HepG2 (cell line): Measurements from ENCODE around the gene ABL2. TPM values are rescaled to one million over a fixed set of nuclear protein-coding genes. Genes with fewer than 3 reads are reported as not detected.

ENCODE experiments used
- ATAC-seq: fragments of 200-7000 bp; cut with Tn5 transposase; 3 replicates; pipeline ENCODE4 v1.9.1; 2020; ENCODE audit warnings: mild to moderate bottlenecking, moderate library complexity
- BruUV-seq: library from RNA; stranded (reverse); fragments of 400-500 nt; replicated peaks from 2 replicates; lab custom pipeline; 2021; lab: Mats Ljungman, UMichigan
- CTCF ChIA-PET: fragments of 300-600 bp; formaldehyde crosslinking; extraction: SDS; loops from one replicate; lab custom pipeline; 2021; ENCODE audit warnings: low total read pairs, inconsistent platforms, low intra/inter-chr PET ratio; lab: Yijun Ruan, JAX
- POLR2A ChIA-PET: fragments of 350-600 bp; sonication (Branson Sonifier 250); formaldehyde crosslinking; loops from one replicate; lab custom pipeline; 2020; ENCODE audit warnings: antibody characterized with exemption, inconsistent platforms; lab: Yijun Ruan, JAX
- DNase-seq: peaks from one replicate; pipeline ENCODE4 v3.0.0-alpha.2; 2015; ENCODE audit warnings: low spot score
- FAIRE-seq: peaks from 3 replicates; lab custom pipeline; 2011; peaks lifted over from hg19 to GRCh38; lab: Jason Lieb, UNC
- H2AFZ ChIP-seq: one replicate; pipeline ENCODE4 v1.6.1; 2011; ENCODE audit warnings: low read length, inconsistent platforms
- H3K27ac ChIP-seq: fragments of 300-600 bp; 3 replicates; pipeline ENCODE4 v1.8.0; 2011; ENCODE audit warnings: mixed run types, mild to moderate bottlenecking, mixed read lengths, low read length, inconsistent platforms; ENCODE audit not compliant: insufficient read depth; ENCODE audit errors: extremely low read length
- H3K27me3 ChIP-seq, 2 experiments: fragments of 200-600 bp in 1 of 2; 2 replicates in 1 of 2; 3 replicates in 1 of 2; pipeline versions ENCODE4 v1.6.0 to v1.8.0; 2011; ENCODE audit warnings: low read length in 2 of 2, mild to moderate bottlenecking in 2 of 2, moderate library complexity in 2 of 2, inconsistent platforms in 1 of 2; ENCODE audit not compliant: insufficient read depth in 2 of 2, control insufficient read depth in 1 of 2
- H3K36me3 ChIP-seq, 2 experiments: fragments of 200-600 bp in 1 of 2; replicated peaks in 1 of 2; 2 replicates in 1 of 2; 3 replicates in 1 of 2; pipeline versions ENCODE4 v1.5.1 to v1.8.0; 2011; ENCODE audit warnings: low read length in 2 of 2, inconsistent platforms in 1 of 2; ENCODE audit not compliant: insufficient read depth in 2 of 2, control insufficient read depth in 1 of 2
- H3K4me1 ChIP-seq: 2 replicates; pipeline ENCODE4 v1.5.1; 2012; ENCODE audit warnings: low read length, inconsistent platforms; ENCODE audit not compliant: insufficient read depth
- H3K4me2 ChIP-seq: 2 replicates; pipeline ENCODE4 v1.6.0; 2011; ENCODE audit warnings: low read depth, low read length, inconsistent platforms
- H3K4me3 ChIP-seq, 3 experiments: fragments of 200-600 bp in 1 of 3; sonication (generic), shearing (Covaris generic) in 1 of 3; replicated peaks in 1 of 3; 2 replicates each; pipeline ENCODE4 v1.5.1; 2011 to 2016; ENCODE audit warnings: low read length in 3 of 3, inconsistent platforms in 2 of 3, low read depth in 2 of 3, mild to moderate bottlenecking in 2 of 3, control low read depth in 1 of 3, mixed read lengths in 1 of 3; ENCODE audit not compliant: insufficient read depth in 1 of 3
- H3K79me2 ChIP-seq: one replicate; pipeline ENCODE4 v1.6.1; 2011; ENCODE audit warnings: low read length, inconsistent platforms; ENCODE audit not compliant: insufficient read depth
- H3K9ac ChIP-seq: 2 replicates; pipeline ENCODE4 v1.6.0; 2011; ENCODE audit warnings: mild to moderate bottlenecking, low read depth, low read length, inconsistent platforms; ENCODE audit not compliant: insufficient read depth
- H3K9me3 ChIP-seq: 2 replicates; pipeline ENCODE4 v1.5.1; 2012; ENCODE audit warnings: mild to moderate bottlenecking, low read length
- H4K20me1 ChIP-seq: 2 replicates; pipeline ENCODE4 v1.6.0; 2011; ENCODE audit warnings: inconsistent platforms, mild to moderate bottlenecking, low read length, moderate library complexity; ENCODE audit not compliant: insufficient read depth
- ARID5B ChIP-seq: IDR thresholded peaks from 2 replicates; pipeline ENCODE4 v1.4.0; 2020; ENCODE audit warnings: mild to moderate bottlenecking, missing genetic modification reagents
- CBX1 ChIP-seq: IDR thresholded peaks from one replicate; pipeline ENCODE4 v1.6.1; 2016; ENCODE audit warnings: antibody characterized with exemption, low read depth
- HES4 ChIP-seq: sonication (generic); formaldehyde crosslinking; IDR thresholded peaks from 2 replicates; pipeline ENCODE4 v1.9.0; 2021; ENCODE audit warnings: mild to moderate bottlenecking, missing genetic modification reagents, borderline replicate concordance
- MTA1 ChIP-seq: sonication (generic); formaldehyde crosslinking; IDR thresholded peaks from 2 replicates; pipeline ENCODE4 v1.4.0; 2020; ENCODE audit warnings: missing genetic modification reagents, mild to moderate bottlenecking, borderline replicate concordance
- PHF21A ChIP-seq: sonication (generic); formaldehyde crosslinking; IDR thresholded peaks from 2 replicates; pipeline ENCODE4 v1.5.0; 2020; ENCODE audit warnings: mild to moderate bottlenecking, missing genetic modification reagents
- PHF5A ChIP-seq: IDR thresholded peaks from one replicate; pipeline ENCODE4 v1.6.1; 2018; ENCODE audit warnings: low read depth, missing genetic modification reagents; ENCODE audit not compliant: unreplicated experiment
- RXRA ChIP-seq: sonication (generic); formaldehyde crosslinking; IDR thresholded peaks from 2 replicates; pipeline ENCODE4 v1.5.1; 2020; ENCODE audit warnings: missing genetic modification reagents
- SIX1 ChIP-seq: sonication (generic); formaldehyde crosslinking; IDR thresholded peaks from 2 replicates; pipeline ENCODE4 v1.4.0; 2020; ENCODE audit warnings: missing genetic modification reagents, borderline replicate concordance
- SKI ChIP-seq: fragments of 450-650 bp; IDR thresholded peaks from one replicate; pipeline ENCODE4 v1.6.1; 2018; ENCODE audit warnings: mild to moderate bottlenecking; ENCODE audit not compliant: partially characterized antibody
- SRSF1 ChIP-seq: fragments of 200-400 bp; formaldehyde crosslinking; optimal IDR thresholded peaks from 2 replicates; pipeline ENCODE3; 2017; ENCODE audit warnings: mild to moderate bottlenecking, low read depth, low read length, moderate library complexity
- TFAP4 ChIP-seq: sonication (generic); IDR thresholded peaks from 2 replicates; pipeline ENCODE4 v1.6.1; 2016; ENCODE audit warnings: low read depth, borderline replicate concordance
- ZC3H13 ChIP-seq: sonication (generic); formaldehyde crosslinking; IDR thresholded peaks from 2 replicates; pipeline ENCODE4 v1.8.1; 2023; ENCODE audit warnings: mild to moderate bottlenecking, missing genetic modification reagents, moderate library complexity
- ZNF232 ChIP-seq: sonication (generic); formaldehyde crosslinking; IDR thresholded peaks from 2 replicates; pipeline ENCODE4 v1.4.0; 2020; ENCODE audit warnings: missing genetic modification reagents, borderline replicate concordance
- ZNF597 ChIP-seq: sonication (generic); formaldehyde crosslinking; IDR thresholded peaks from 2 replicates; pipeline ENCODE4 v1.5.0; 2020; ENCODE audit warnings: missing genetic modification reagents
- ZNF800 ChIP-seq: sonication (generic); formaldehyde crosslinking; IDR thresholded peaks from 2 replicates; pipeline ENCODE4 v1.4.0; 2020; ENCODE audit warnings: missing genetic modification reagents
- ZSCAN12 ChIP-seq: sonication (generic); formaldehyde crosslinking; IDR thresholded peaks from 2 replicates; pipeline ENCODE4 v1.9.0; 2021; ENCODE audit warnings: mild to moderate bottlenecking, missing genetic modification reagents
- WGBS: methylation state at CpG from one replicate; pipeline ENCODE4 v1.1.6; 2017; ENCODE audit warnings: low lambda C conversion rate; 5-methylcytosine and 5-hydroxymethylcytosine counted together
- in situ Hi-C: cut with HindIII; loops from 2 replicates; pipeline ENCODE4 v1.10.0; 2017; ENCODE audit warnings: low pct_unique_long_range_greater_than_20kb; ENCODE audit not compliant: extremely low pct_ligation_motif_present
- intact Hi-C: fragments of 100-400 bp; cut with micrococcal nuclease; formaldehyde crosslinking; loops from one replicate; pipeline ENCODE4 v1.10.0; 2022; ENCODE audit not compliant: unreplicated experiment
- polyA plus RNA-seq, 8 experiments: library from polyadenylated mRNA; depleted of rRNA in 3 of 8; stranded (reverse) in 7 of 8; unstranded in 1 of 8; fragments of >200 nt; fragmentation: Illumina TruSeq in 4 of 8; extraction: Trizol in 4 of 8; gene quantifications; 2 replicates each; pipeline versions ENCODE4 v1.2.1 to v1.2.3, GENCODE V29; 2011 to 2016; ENCODE audit warnings: low read depth in 4 of 8, missing spikeins in 1 of 8, mixed read lengths in 1 of 8; ENCODE audit not compliant: insufficient read depth in 1 of 8
- total RNA-seq, 5 experiments: library from RNA; depleted of rRNA; stranded (reverse); fragments of >200 nt; fragmentation: Illumina TruSeq; extraction: Trizol; gene quantifications; 2 replicates each; pipeline ENCODE4 v1.2.3, GENCODE V29; 2016; ENCODE audit warnings: low read depth in 1 of 5

ABL2 gene
- total and polyA plus RNA-seq, 2 of the 13 experiments (the other 11 are each of a cell fraction or from before 2014, with no cell fraction given): 5.8 to 6.0 TPM

GRCh38 chr1:179104611-179105250 is 124.7 kb downstream of the ABL2 start:
- Histone ChIP-seq H3K27ac (peak overlapping the region; percentile 66), H3K27me3 (no peaks in the 10 kb centered on the region), H4K20me1 (no peaks in the 10 kb centered on the region), H2AFZ (no peak overlapping the region), H3K4me1 (peaks cover 61% of the 10 kb centered on the region), H3K79me2 (no peaks in the 10 kb centered on the region), H3K9ac (peak overlapping the region; percentile 10; the same call in 1 of the 2 replicates), H3K4me2 (peak overlapping the region; percentile 64), H3K9me3 (no peaks in the 10 kb centered on the region), H3K36me3 (peaks cover 12 to 31% of the 10 kb centered on the region in 2 experiments), H3K4me3 (no peak overlapping the region; a peak in 1 of 6 replicates)
- DNase-seq (peak; percentile 79), ATAC-seq (peak; percentile 94), FAIRE-seq (peak; percentile 83)
- BruUV-seq: no TSS peak
- in situ Hi-C loops (no loop called here), intact Hi-C loops (loop anchor here (1.0 to 5.0 kb wide), 2 partner anchors 22 to 88 kb away; partner anchors contain the start of gene TOR3A)
- CTCF ChIA-PET: interaction anchor here (0.8 to 1.1 kb wide), 2 partner anchors 89 to 265 kb away, joined by 3 read pairs; no protein-coding TSS in a partner anchor
- 0% methylated on average over 3 of the region's 3 CpGs for WGBS
- POLR2A ChIA-PET: interaction anchor here (0.5 to 4.0 kb wide), 3 partner anchors 13 to 900 kb away, joined by 3 to 20 read pairs (median 6); partner anchors contain the start of gene TOR3A
- 0 out of 2 replicates have a peak, but pooled peaks have one; percentile 54 for TF ChIP-seq TFAP4
- TF ChIP-seq HES4 (CRISPR knock-in tag): no peak
- peak; percentile 77 for TF ChIP-seq SIX1
- TF ChIP-seq RXRA (CRISPR knock-in tag): peak; percentile 33; the same call in 1 of the 2 replicates
- no peak for TF ChIP-seq ZSCAN12 (CRISPR knock-in tag)
- peak; percentile 98 for TF ChIP-seq ARID5B
- TF ChIP-seq PHF5A: no peak
- TF ChIP-seq ZNF232 (CRISPR knock-in tag): no peak
- TF ChIP-seq SKI: no peak
- TF ChIP-seq MTA1 (CRISPR knock-in tag): no peak
- no peak for TF ChIP-seq ZC3H13 (CRISPR knock-in tag)
- TF ChIP-seq CBX1: no peak
- peak; percentile 92 for TF ChIP-seq PHF21A
- TF ChIP-seq ZNF597 (CRISPR knock-in tag): no peak
- no peak for TF ChIP-seq SRSF1
- no peak for TF ChIP-seq ZNF800 (CRISPR knock-in tag)
